PFSK-1 (cell line): ENCODE results near the gene ACAD8.

Source experiments
- FOXP2 ChIP-seq: optimal IDR thresholded peaks from 2 replicates; pipeline ENCODE3; 2011; ENCODE audit warnings: borderline replicate concordance, control low read depth, inconsistent platforms; ENCODE audit not compliant: insufficient read depth; ENCODE audit errors: extremely low read length, extremely low read depth
- POLR2AphosphoS5 ChIP-seq: IDR thresholded peaks from 2 replicates; pipeline ENCODE4 v1.6.1; 2012; ENCODE audit warnings: low read depth, mild to moderate bottlenecking, control low read depth, low read length, moderate library complexity
- SIN3A ChIP-seq: IDR thresholded peaks from 2 replicates; pipeline ENCODE4 v1.6.1; 2012; ENCODE audit warnings: mild to moderate bottlenecking, low read length, moderate library complexity, borderline replicate concordance; ENCODE audit not compliant: insufficient read depth
- TAF1 ChIP-seq: IDR thresholded peaks from 2 replicates; pipeline ENCODE4 v1.6.1; 2012; ENCODE audit warnings: low read length, control low read depth, borderline replicate concordance; ENCODE audit not compliant: insufficient read depth
- TF ChIP-seq, protein P1 (sequence below), 2 experiments: IDR thresholded peaks; 2 replicates each; pipeline versions ENCODE4 v1.6.1 to v1.8.0; 2011 to 2012; ENCODE audit warnings: low read depth in 2 of 2, low read length in 2 of 2, control low read depth in 1 of 2, inconsistent platforms in 1 of 2, mild to moderate bottlenecking in 1 of 2, moderate library complexity in 1 of 2; ENCODE audit not compliant: insufficient read depth in 1 of 2

Gene ACAD8

DNA sequence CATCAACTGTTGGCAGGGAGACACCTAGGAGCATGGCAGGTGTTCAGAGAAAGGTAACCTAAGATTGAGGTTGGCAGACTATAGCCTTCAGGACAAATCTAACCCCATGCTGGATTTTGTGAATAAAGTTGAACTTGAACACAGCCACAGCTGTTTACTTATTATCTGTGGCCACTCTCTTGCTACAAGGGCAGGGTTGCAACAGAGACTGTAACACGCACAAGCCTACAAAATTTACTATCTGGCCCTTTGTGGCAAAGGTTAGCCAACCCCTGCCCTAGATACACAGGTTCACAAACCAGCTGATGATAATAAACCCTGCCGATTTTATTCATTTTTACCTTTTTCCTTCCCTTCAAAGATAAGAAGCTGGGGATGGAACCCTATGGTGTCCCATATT lies 2.7 kb upstream of the ACAD8 start:
- TF ChIP-seq SIN3A (no peak), FOXP2 (no peak), TAF1 (no peak)

DNA sequence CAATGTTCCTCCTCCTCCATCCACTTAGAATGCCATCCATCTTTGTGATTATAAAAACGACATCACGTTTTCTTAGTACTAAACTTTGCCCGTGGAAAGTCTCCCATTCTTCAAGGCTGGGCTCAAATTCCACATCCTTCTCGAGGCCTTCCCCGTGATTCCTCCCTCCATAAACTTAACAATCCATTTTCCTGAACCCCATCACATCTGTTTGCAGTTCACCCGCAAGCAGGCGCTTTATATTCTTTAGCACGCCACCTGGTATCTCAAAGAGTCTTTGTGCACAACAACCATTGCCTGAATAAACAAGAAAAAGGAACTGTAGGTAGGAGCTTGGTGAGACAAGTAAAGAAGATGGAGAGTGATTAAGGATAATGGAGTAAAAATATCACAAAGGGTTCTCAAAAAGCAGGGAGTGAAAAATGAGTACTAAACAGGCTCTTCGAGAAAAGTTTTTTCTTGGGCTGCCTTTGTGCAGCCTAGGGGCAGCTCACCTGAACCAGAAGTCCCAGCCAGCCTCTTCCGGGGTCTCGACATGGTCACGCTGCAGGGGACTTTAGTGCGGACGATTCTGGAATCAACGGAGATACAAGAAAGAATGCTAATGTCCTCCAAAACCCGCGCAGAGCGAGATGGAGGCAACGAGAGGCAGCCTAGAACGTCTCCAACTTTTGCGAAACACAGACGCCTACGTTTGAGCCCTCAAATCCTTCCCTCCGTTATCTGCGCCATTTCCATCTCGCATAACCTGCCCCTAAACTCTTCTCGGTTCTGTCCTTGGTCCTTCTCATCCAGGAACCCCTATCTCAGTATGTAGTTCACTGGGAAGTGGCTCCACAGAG lies 801 bp upstream of the ACAD8 start:
- TF ChIP-seq, protein P1, sequence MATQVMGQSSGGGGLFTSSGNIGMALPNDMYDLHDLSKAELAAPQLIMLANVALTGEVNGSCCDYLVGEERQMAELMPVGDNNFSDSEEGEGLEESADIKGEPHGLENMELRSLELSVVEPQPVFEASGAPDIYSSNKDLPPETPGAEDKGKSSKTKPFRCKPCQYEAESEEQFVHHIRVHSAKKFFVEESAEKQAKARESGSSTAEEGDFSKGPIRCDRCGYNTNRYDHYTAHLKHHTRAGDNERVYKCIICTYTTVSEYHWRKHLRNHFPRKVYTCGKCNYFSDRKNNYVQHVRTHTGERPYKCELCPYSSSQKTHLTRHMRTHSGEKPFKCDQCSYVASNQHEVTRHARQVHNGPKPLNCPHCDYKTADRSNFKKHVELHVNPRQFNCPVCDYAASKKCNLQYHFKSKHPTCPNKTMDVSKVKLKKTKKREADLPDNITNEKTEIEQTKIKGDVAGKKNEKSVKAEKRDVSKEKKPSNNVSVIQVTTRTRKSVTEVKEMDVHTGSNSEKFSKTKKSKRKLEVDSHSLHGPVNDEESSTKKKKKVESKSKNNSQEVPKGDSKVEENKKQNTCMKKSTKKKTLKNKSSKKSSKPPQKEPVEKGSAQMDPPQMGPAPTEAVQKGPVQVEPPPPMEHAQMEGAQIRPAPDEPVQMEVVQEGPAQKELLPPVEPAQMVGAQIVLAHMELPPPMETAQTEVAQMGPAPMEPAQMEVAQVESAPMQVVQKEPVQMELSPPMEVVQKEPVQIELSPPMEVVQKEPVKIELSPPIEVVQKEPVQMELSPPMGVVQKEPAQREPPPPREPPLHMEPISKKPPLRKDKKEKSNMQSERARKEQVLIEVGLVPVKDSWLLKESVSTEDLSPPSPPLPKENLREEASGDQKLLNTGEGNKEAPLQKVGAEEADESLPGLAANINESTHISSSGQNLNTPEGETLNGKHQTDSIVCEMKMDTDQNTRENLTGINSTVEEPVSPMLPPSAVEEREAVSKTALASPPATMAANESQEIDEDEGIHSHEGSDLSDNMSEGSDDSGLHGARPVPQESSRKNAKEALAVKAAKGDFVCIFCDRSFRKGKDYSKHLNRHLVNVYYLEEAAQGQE (IDR thresholded peaks at IDR 0.05; ENCODE audit: insufficient read depth in 1 of 2, low read depth in 2 of 2, low read length in 2 of 2), result peak; percentile 7 to 78; a peak in 2 of 4 replicates
- no peak for TF ChIP-seq POLR2AphosphoS5

GRCh38 chr11:134254433-134255183 lies 1.2 kb downstream of the ACAD8 start:
- TF ChIP-seq FOXP2 (no peak), SIN3A (no peak), POLR2AphosphoS5 (no peak), TAF1 (no peak)
- TF ChIP-seq, protein P1 (IDR thresholded peaks at IDR 0.05; ENCODE audit: insufficient read depth in 1 of 2, low read depth in 2 of 2, low read length in 2 of 2), result no peak

- TF ChIP-seq POLR2AphosphoS5, result no peak
- no peak for TF ChIP-seq SIN3A
- TF ChIP-seq, protein P1 (IDR thresholded peaks at IDR 0.05; ENCODE audit: insufficient read depth in 1 of 2, low read depth in 2 of 2, low read length in 2 of 2), result no peak
- TF ChIP-seq FOXP2, result no peak
- no peak for TF ChIP-seq TAF1
These were observed 3.7 kb downstream of the ACAD8 start for GRCh38 chr11:134257101-134257500.

DNA sequence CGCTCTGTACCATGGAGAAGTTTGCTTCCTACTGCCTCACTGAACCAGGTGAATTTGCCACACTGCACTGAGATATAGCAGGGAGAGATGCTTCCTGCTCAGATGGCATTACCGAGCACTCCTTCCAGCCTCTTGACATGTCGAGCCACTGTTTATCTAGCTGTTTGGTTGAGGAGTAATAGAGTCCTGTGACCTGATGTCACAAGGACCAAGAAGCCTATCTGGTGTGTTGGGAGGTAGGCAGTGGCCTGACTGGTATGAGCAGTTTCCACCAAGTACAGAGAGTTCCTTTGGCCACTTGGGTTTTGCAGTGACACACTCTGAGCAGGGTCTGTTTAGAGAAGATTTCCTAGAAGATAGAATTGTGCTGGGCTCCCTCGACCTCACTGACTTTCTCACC lies 5.2 kb downstream of the ACAD8 start:
- TF ChIP-seq, protein P1 (IDR thresholded peaks at IDR 0.05; ENCODE audit: insufficient read depth in 1 of 2, low read depth in 2 of 2, low read length in 2 of 2), result no peak
- TF ChIP-seq TAF1 (no peak), FOXP2 (no peak), SIN3A (no peak), POLR2AphosphoS5 (no peak)
